ENCODE data around the gene IGF1R. TPM values are rescaled to one million over a fixed set of nuclear protein-coding genes. Genes with fewer than 3 reads are reported as not detected.

The IGF1R gene
- total and polyA plus RNA-seq, 2 of the 8 experiments (the other 6 are each of a cell fraction or from before 2014, with no cell fraction given), result 32.9 to 109 TPM

DNA sequence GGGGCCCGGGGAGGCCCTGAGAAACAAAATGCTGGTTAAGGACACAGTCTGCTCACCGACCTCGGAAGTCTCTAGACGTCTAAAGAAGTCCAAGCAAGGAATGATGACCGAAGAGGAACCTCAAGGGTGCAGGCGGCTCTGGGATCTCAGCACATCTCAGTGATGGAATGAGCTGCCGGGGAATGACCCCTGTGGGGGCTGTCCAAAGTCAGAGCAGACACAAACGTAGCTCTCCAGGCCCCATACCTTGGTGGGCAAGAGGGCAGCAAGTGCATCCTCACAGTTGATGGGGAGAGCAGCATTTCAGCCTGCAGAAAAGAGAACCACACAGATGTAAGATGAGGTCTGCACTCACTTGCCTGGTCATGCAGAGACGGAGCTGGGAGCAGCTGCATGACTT, 129.1 kb downstream of the IGF1R start (continued):
- TF ChIP-seq RNF2 (IDR thresholded peaks at IDR 0.05; ENCODE audit: borderline replicate concordance, low read depth, low read length, missing control alignments, poor library complexity, severe bottlenecking) (no peak), SUZ12 (IDR thresholded peaks at IDR 0.05; ENCODE audit: low read length) (no peak), BRCA1 (IDR thresholded peaks at IDR 0.05; ENCODE audit: low read depth, low read length) (no peak), NANOG (IDR thresholded peaks at IDR 0.05; ENCODE audit: insufficient read depth, low read depth, low read length, poor library complexity, severe bottlenecking) (no peak), SP1 (IDR thresholded peaks at IDR 0.05; ENCODE audit: low read depth, low read length) (no peak), SRF (IDR thresholded peaks at IDR 0.05; ENCODE audit: low read depth, low read length) (no peak), CBX8 (IDR thresholded peaks at IDR 0.05; ENCODE audit: borderline replicate concordance, low read depth, low read length) (no peak), HDAC2 (IDR thresholded peaks at IDR 0.05; ENCODE audit: borderline replicate concordance in 1 of 2, low read depth in 2 of 2, low read length in 2 of 2) (no peak)
